ENCODE data around the gene SMAD6.

SMAD6 gene

GRCh38 chr15:66830823-66831222 lies 128.8 kb downstream of the SMAD6 start:
- no peak for TF ChIP-seq CTCF (IDR thresholded peaks at IDR 0.05; ENCODE audit: low read length, missing control alignments)
- no peak overlapping the region for H3K4me3 ChIP-seq (replicated peaks; ENCODE audit: low read depth, low read length)
- no peak for DNase-seq (ENCODE audit: low read depth)

DNA sequence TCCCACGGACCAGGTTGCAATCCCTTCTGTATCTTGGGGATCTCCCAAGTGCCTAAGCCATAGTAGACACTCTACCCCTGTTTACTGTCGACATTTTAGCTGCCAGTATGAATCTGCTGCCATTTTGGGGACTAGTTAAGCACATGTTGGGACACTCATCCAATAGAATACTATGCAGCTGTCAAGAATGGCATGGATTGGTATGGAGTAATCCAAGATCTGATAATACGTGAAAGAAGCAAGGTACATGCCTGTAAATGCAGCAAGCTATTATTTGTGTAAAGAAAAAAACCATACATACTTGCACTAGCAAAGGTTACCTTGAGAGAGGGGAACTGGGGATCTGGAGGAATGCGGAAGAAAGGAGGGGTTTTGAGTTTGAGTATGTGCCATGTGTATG lies 129.3 kb downstream of the SMAD6 start:
- TF ChIP-seq CTCF (IDR thresholded peaks at IDR 0.05; ENCODE audit: low read length, missing control alignments): no peak
- H3K4me3 ChIP-seq (replicated peaks; ENCODE audit: low read depth, low read length): no peak overlapping the region
- DNase-seq (ENCODE audit: low read depth): no peak

DNA sequence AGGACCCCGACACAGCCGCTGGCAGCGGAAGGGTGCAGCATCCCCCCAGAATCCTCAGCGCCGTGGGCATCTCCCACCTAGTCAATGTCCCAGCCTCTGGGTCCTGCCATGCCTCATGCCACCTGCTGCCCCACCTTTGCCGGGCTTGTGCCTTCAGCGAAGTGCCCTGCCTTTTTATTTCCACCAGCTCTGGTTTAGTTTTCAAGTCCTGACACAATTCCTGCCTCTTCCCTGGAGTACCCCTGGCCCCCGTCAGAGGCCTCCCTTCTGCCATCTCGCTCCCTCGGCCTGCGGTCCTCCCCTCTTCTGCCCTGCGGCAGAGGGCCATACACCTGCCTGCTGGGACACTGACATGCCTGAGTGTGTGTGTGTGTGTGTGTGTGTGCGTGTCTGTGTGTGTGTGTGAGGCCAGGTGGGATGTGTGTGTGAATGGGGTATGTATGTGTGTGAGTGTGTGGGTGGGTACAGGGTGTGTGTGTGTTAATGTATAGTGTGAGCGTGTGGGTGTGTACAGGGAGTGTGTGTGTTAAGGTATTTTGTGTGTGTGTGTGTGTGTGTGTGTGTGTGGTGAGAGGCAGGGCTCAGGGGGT lies 129.9 kb downstream of the SMAD6 start:
- no peak for TF ChIP-seq CTCF (IDR thresholded peaks at IDR 0.05; ENCODE audit: low read length, missing control alignments)
- no peak for DNase-seq (ENCODE audit: low read depth)
- H3K4me3 ChIP-seq (replicated peaks; ENCODE audit: low read depth, low read length): no peak overlapping the region

Data from fibroblast of pulmonary artery (primary cell).